CD14-positive monocyte (primary cell): ENCODE results near the gene NLRP14. TPM values are rescaled to one million over a fixed set of nuclear protein-coding genes. Genes with fewer than 3 reads are reported as not detected.

Experiments
- DNase-seq, 3 donors: peaks; one replicate each; pipeline ENCODE4 v3.0.0-alpha.2; 2011 to 2022
- H2AFZ ChIP-seq: 2 replicates; pipeline ENCODE4 v1.6.0; 2012; ENCODE audit warnings: mild to moderate bottlenecking, low read depth, low read length, inconsistent platforms; ENCODE audit not compliant: insufficient read depth, poor library complexity, severe bottlenecking
- H3K27ac ChIP-seq, 2 donors: 1 replicate in 1 of 2; 2 replicates in 1 of 2; pipeline ENCODE4 v1.5.1; 2012 to 2013; ENCODE audit warnings: low read length in 2 of 2, control low read depth in 1 of 2, inconsistent platforms in 1 of 2, low read depth in 1 of 2, mild to moderate bottlenecking in 1 of 2
- H3K27me3 ChIP-seq, 2 donors: one replicate each; pipeline versions ENCODE4 v1.6.0 to v1.6.1; 2011 to 2013; ENCODE audit warnings: low read length in 2 of 2; ENCODE audit not compliant: control insufficient read depth in 2 of 2, insufficient read depth in 2 of 2
- H3K36me3 ChIP-seq, 2 donors: replicated peaks in 1 of 2; 1 replicate in 1 of 2; 2 replicates in 1 of 2; pipeline versions ENCODE4 v1.5.1 to v1.6.1; 2012 to 2013; ENCODE audit warnings: low read length in 2 of 2, control low read depth in 1 of 2, inconsistent platforms in 1 of 2, mild to moderate bottlenecking in 1 of 2; ENCODE audit not compliant: insufficient read depth in 2 of 2, control insufficient read depth in 1 of 2
- H3K4me1 ChIP-seq, 2 donors: 1 replicate in 1 of 2; 2 replicates in 1 of 2; pipeline versions ENCODE4 v1.5.1 to v1.6.1; 2012 to 2013; ENCODE audit warnings: low read length in 2 of 2, control low read depth in 1 of 2, inconsistent platforms in 1 of 2, mild to moderate bottlenecking in 1 of 2, moderate library complexity in 1 of 2; ENCODE audit not compliant: insufficient read depth in 2 of 2, control insufficient read depth in 1 of 2
- H3K4me2 ChIP-seq: replicated peaks from 2 replicates; pipeline ENCODE3; 2012; ENCODE audit warnings: low read length, moderate library complexity, mild to moderate bottlenecking; ENCODE audit not compliant: poor library complexity, severe bottlenecking; ENCODE audit errors: extremely low read depth
- H3K4me3 ChIP-seq, 3 experiments: fragments of 200-600 bp in 1 of 3; sonication (generic) in 1 of 3; replicated peaks in 1 of 3; 1 replicate in 2 of 3; 2 replicates in 1 of 3; pipeline ENCODE4 v1.5.1; 2011 to 2013; ENCODE audit warnings: low read length in 3 of 3, mild to moderate bottlenecking in 3 of 3, control low read depth in 2 of 3, low read depth in 2 of 3, inconsistent platforms in 1 of 3, moderate library complexity in 1 of 3
- H3K79me2 ChIP-seq: 2 replicates; pipeline ENCODE4 v1.6.0; 2012; ENCODE audit warnings: mild to moderate bottlenecking, control low read depth, inconsistent platforms, low read length, moderate library complexity; ENCODE audit not compliant: insufficient read depth
- H3K9ac ChIP-seq: 2 replicates; pipeline ENCODE4 v1.6.0; 2017; ENCODE audit warnings: low read length, mild to moderate bottlenecking; ENCODE audit not compliant: insufficient read depth, poor library complexity, severe bottlenecking
- H3K9me3 ChIP-seq, 2 donors: replicated peaks in 1 of 2; 1 replicate in 1 of 2; 2 replicates in 1 of 2; pipeline versions ENCODE4 v1.5.1 to v1.6.1; 2012 to 2013; ENCODE audit warnings: low read length in 2 of 2, control low read depth in 1 of 2; ENCODE audit not compliant: control insufficient read depth in 1 of 2, insufficient read depth in 1 of 2
- H4K20me1 ChIP-seq: 2 replicates; pipeline ENCODE4 v1.6.0; 2012; ENCODE audit warnings: mild to moderate bottlenecking, low read length, control low read depth, moderate library complexity; ENCODE audit not compliant: insufficient read depth
- H3K27ac Mint-ChIP-seq, 7 donors: one replicate each; pipeline ENCODE4 v1.8.0; 2020; ENCODE audit warnings: mild to moderate bottlenecking in 7 of 7, mixed read lengths in 7 of 7, moderate library complexity in 6 of 7, inconsistent platforms in 2 of 7
- H3K27me3 Mint-ChIP-seq, 3 donors: one replicate each; pipeline ENCODE4 v1.8.0; 2021 to 2022; ENCODE audit warnings: low read depth in 3 of 3, mild to moderate bottlenecking in 3 of 3, mixed read lengths in 3 of 3, moderate library complexity in 3 of 3, inconsistent platforms in 1 of 3
- H3K36me3 Mint-ChIP-seq, 2 donors: one replicate each; pipeline ENCODE4 v1.8.0; 2020; ENCODE audit warnings: mixed read lengths in 2 of 2, inconsistent platforms in 1 of 2, mild to moderate bottlenecking in 1 of 2
- H3K4me1 Mint-ChIP-seq: one replicate; pipeline ENCODE4 v1.8.0; 2020; ENCODE audit warnings: mild to moderate bottlenecking, mixed read lengths
- H3K4me3 Mint-ChIP-seq, 2 donors: one replicate each; pipeline ENCODE4 v1.8.0; 2020; ENCODE audit warnings: mild to moderate bottlenecking in 2 of 2, mixed read lengths in 2 of 2, moderate library complexity in 1 of 2
- H3K9me3 Mint-ChIP-seq, 7 donors: one replicate each; pipeline ENCODE4 v1.8.0; 2020 to 2022; ENCODE audit warnings: mixed read lengths in 7 of 7, mild to moderate bottlenecking in 6 of 7, moderate library complexity in 6 of 7, inconsistent platforms in 2 of 7
- CTCF ChIP-seq: fragments of 200-600 bp; IDR thresholded peaks from one replicate; pipeline ENCODE4 v1.8.0; 2022; ENCODE audit warnings: antibody characterized with exemption, mild to moderate bottlenecking
- WGBS: methylation state at CpG from one replicate; pipeline ENCODE4 v1.1.5; 2013; ENCODE audit warnings: missing lambda C conversion rate; ENCODE audit not compliant: insufficient coverage; 5-methylcytosine and 5-hydroxymethylcytosine counted together
- intact Hi-C, 2 donors: fragments of 100-400 bp; cut with micrococcal nuclease; formaldehyde crosslinking; loops; one replicate each; pipeline versions ENCODE4 v1.15.0 to v1.15.1; 2023
- polyA plus RNA-seq, 3 donors: library from polyadenylated mRNA; depleted of rRNA in 1 of 3; unstranded in 2 of 3; stranded (reverse) in 1 of 3; fragments of 300-500 nt in 2 of 3; fragments of >200 nt in 1 of 3; fragmentation: Illumina TruSeq in 2 of 3; gene quantifications; 1 replicate in 2 of 3; 2 replicates in 1 of 3; pipeline ENCODE4 v1.2.3, GENCODE V29; 2012 to 2021

Gene NLRP14
- polyA plus RNA-seq, 3 donors: not detected

- Mint-ChIP-seq H3K27ac (no peak overlapping the region), H3K4me1 (no peaks in the 10 kb centered on the region), H3K27me3 (peaks cover 4 to 7% (median 4%) of the 10 kb centered on the region in 3 donors), H3K36me3 (no peaks in the 10 kb centered on the region), H3K9me3 (peaks cover 0 to 2% (median 0%) of the 10 kb centered on the region in 7 donors), H3K4me3 (no peak overlapping the region)
- Histone ChIP-seq H3K4me2 (no peak overlapping the region), H3K27ac (no peak overlapping the region), H3K4me1 (no peaks in the 10 kb centered on the region), H3K79me2 (no peaks in the 10 kb centered on the region), H3K36me3 (no peaks in the 10 kb centered on the region), H3K9me3 (no peaks in the 10 kb centered on the region), H3K9ac (no peak overlapping the region), H3K27me3 (peaks cover 0 to 2% of the 10 kb centered on the region in 2 donors), H2AFZ (no peak overlapping the region), H4K20me1 (no peaks in the 10 kb centered on the region), H3K4me3 (no peak overlapping the region)
- intact Hi-C loops: no loop called here
- 89% methylated on average over 3 of the region's 3 CpGs for WGBS
- DNase-seq: no peak
- no peak for TF ChIP-seq CTCF
Measured at GRCh38 chr11:7028141-7028540, 7.9 kb downstream of the NLRP14 start.

- no peaks in the 10 kb centered on the region for H4K20me1 ChIP-seq
- H3K27ac Mint-ChIP-seq: no peak overlapping the region
- peaks cover 0 to 3% (median 1%) of the 10 kb centered on the region in 3 donors for H3K27me3 Mint-ChIP-seq
- H3K9ac ChIP-seq: no peak overlapping the region
- no peak overlapping the region for H3K4me3 Mint-ChIP-seq
- no peaks in the 10 kb centered on the region for H3K27me3 ChIP-seq
- H3K9me3 Mint-ChIP-seq: peaks cover 0 to 2% (median 0%) of the 10 kb centered on the region in 7 donors
- no peak for DNase-seq
- H3K79me2 ChIP-seq: no peaks in the 10 kb centered on the region
- intact Hi-C loops: no loop called here
- H3K4me2 ChIP-seq: no peak overlapping the region
- H3K4me1 Mint-ChIP-seq: no peaks in the 10 kb centered on the region
- H3K4me3 ChIP-seq: no peak overlapping the region
- no peak overlapping the region for H2AFZ ChIP-seq
- H3K36me3 Mint-ChIP-seq: no peaks in the 10 kb centered on the region
- no peaks in the 10 kb centered on the region for H3K9me3 ChIP-seq
- no peak for TF ChIP-seq CTCF
- WGBS: 94% methylated on average over 14 of the region's 16 CpGs
- H3K27ac ChIP-seq: no peak overlapping the region
- H3K4me1 ChIP-seq: no peaks in the 10 kb centered on the region
- no peaks in the 10 kb centered on the region for H3K36me3 ChIP-seq
Measured at GRCh38 chr11:7030836-7031235, 10.6 kb downstream of the NLRP14 start.
